GF-D8 (cell line): Measurements from ENCODE around the gene NBR1.
"Not testable (repeated sequence)": the region's sequence is repeated elsewhere in the genome, so short reads cannot be mapped to it uniquely, and the experiment has no call there.

ENCODE experiments used
- DNase-seq: peaks from one replicate; lab custom pipeline; 2025; lab: John Stamatoyannopoulos, UW

The NBR1 gene

GRCh38 chr17:43216369-43216761 is 45.4 kb downstream of the NBR1 start:
- DNase-seq: no peak

GRCh38 chr17:43216762-43217613 is 46.0 kb downstream of the NBR1 start:
- DNase-seq: no peak

- DNase-seq: no peak
These were observed 46.6 kb downstream of the NBR1 start for GRCh38 chr17:43217614-43218087.

GRCh38 chr17:43219001-43219400 is 48.0 kb downstream of the NBR1 start:
- no peak for DNase-seq

GRCh38 chr17:43219746-43220380 is 48.8 kb downstream of the NBR1 start:
- no peak for DNase-seq

GRCh38 chr17:43220511-43221125 is 49.6 kb downstream of the NBR1 start:
- no peak for DNase-seq

GRCh38 chr17:43224146-43224705 is 53.2 kb downstream of the NBR1 start:
- no peak for DNase-seq

GRCh38 chr17:43226393-43226792 is 55.4 kb downstream of the NBR1 start:
- no peak for DNase-seq

GRCh38 chr17:43228020-43228782 is 57.2 kb downstream of the NBR1 start, which contains the start of gene CCDC200:
Gene CCDC200, minus strand, starts transcription at chr17:43228623. Its CDS starts 69 bp downstream, at chr17:43228554.
- DNase-seq: not testable (repeated sequence)

- DNase-seq: not testable (repeated sequence)
These were observed 60.4 kb downstream of the NBR1 start for GRCh38 chr17:43231205-43232020.

GRCh38 chr17:43232021-43232699 is 61.1 kb downstream of the NBR1 start:
- DNase-seq: not testable (repeated sequence)

- DNase-seq: not testable (repeated sequence)
These were observed 62.2 kb downstream of the NBR1 start for GRCh38 chr17:43233263-43233662.

GRCh38 chr17:43233877-43234276 is 62.9 kb downstream of the NBR1 start, which contains the start of gene RNU2-1:
Gene RNU2-1, minus strand, starts transcription at chr17:43233977.
- not testable (repeated sequence) for DNase-seq

GRCh38 chr17:43239597-43239996 is 68.6 kb downstream of the NBR1 start:
- not testable (repeated sequence) for DNase-seq

- DNase-seq: not testable (repeated sequence)
These were observed 69.8 kb downstream of the NBR1 start for GRCh38 chr17:43240596-43241352.

GRCh38 chr17:43246456-43246855 is 75.4 kb downstream of the NBR1 start:
- DNase-seq: not testable (repeated sequence)
